ENCODE data around the gene LRRC71. TPM values are rescaled to one million over a fixed set of nuclear protein-coding genes. Genes with fewer than 3 reads are reported as not detected.

The LRRC71 gene
- total RNA-seq, 3 donors from 2014 or later, result not detected

- TF ChIP-seq CTCF (IDR thresholded peaks at IDR 0.05) (no peak), POLR2AphosphoS5 (IDR thresholded peaks at IDR 0.05) (no peak), POLR2A (IDR thresholded peaks at IDR 0.05) (no peak)
- Histone ChIP-seq H3K27me3 (no peaks in the 10 kb centered on the region), H3K4me1 (no peaks in the 10 kb centered on the region), H3K9me3 (no peaks in the 10 kb centered on the region), H3K4me3 (no peak overlapping the region), H3K36me3 (peaks cover 4% of the 10 kb centered on the region), H3K27ac (no peak overlapping the region)
- DNase-seq (ENCODE audit: low spot score in 2 of 2), result no peak
- intact Hi-C loops (cut with DNase I; ENCODE audit: low total_unique reads), result no loop called here
Measured at GRCh38 chr1:156969496-156969895, 49.1 kb downstream of the LRRC71 start.

GRCh38 chr1:156970017-156970416 lies 49.6 kb downstream of the LRRC71 start:
- Histone ChIP-seq H3K9me3 (no peaks in the 10 kb centered on the region), H3K27ac (no peak overlapping the region), H3K27me3 (no peaks in the 10 kb centered on the region), H3K4me1 (no peaks in the 10 kb centered on the region), H3K36me3 (peaks cover 4% of the 10 kb centered on the region), H3K4me3 (no peak overlapping the region)
- intact Hi-C loops (cut with DNase I; ENCODE audit: low total_unique reads), result no loop called here
- TF ChIP-seq POLR2AphosphoS5 (IDR thresholded peaks at IDR 0.05) (no peak), CTCF (IDR thresholded peaks at IDR 0.05) (no peak), POLR2A (IDR thresholded peaks at IDR 0.05) (no peak)
- no peak for DNase-seq (ENCODE audit: low spot score in 2 of 2)

GRCh38 chr1:156973417-156973816 lies 53.0 kb downstream of the LRRC71 start:
- TF ChIP-seq CTCF (IDR thresholded peaks at IDR 0.05), result no peak
- no peak for TF ChIP-seq POLR2A (IDR thresholded peaks at IDR 0.05)
- no peak for TF ChIP-seq POLR2AphosphoS5 (IDR thresholded peaks at IDR 0.05)
- H3K4me3 ChIP-seq, result no peak overlapping the region
- DNase-seq (ENCODE audit: low spot score in 2 of 2), result no peak
- no peaks in the 10 kb centered on the region for H3K36me3 ChIP-seq
- H3K27ac ChIP-seq, result no peak overlapping the region
- no peaks in the 10 kb centered on the region for H3K9me3 ChIP-seq
- no peaks in the 10 kb centered on the region for H3K27me3 ChIP-seq
- intact Hi-C loops (cut with DNase I; ENCODE audit: low total_unique reads), result no loop called here
- no peaks in the 10 kb centered on the region for H3K4me1 ChIP-seq

GRCh38 chr1:156975084-156975483 lies 54.7 kb downstream of the LRRC71 start:
- intact Hi-C loops (cut with DNase I; ENCODE audit: low total_unique reads), result no loop called here
- no peak for DNase-seq (ENCODE audit: low spot score in 2 of 2)
- H3K36me3 ChIP-seq, result no peaks in the 10 kb centered on the region

DNA sequence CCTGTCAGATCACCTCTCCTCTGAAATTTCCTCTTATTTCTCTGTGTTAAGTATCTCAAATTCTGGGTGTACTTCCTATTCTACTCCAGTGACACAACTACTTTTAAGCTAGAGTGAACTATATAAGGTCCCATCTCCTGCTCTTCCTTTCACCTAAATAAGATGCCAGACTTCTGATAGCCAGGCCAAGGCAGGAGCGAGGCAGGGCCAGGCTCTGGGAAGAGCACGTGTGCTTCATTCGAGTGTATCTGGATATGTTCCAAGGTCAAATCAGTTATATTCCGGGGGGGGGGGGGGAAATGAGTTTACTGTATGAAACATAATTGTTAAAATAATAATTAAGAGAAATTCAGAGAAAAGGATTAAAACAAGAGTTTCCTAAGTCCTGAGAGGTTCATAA lies 60.1 kb downstream of the LRRC71 start:
- H3K27ac ChIP-seq, result no peak overlapping the region
- no peaks in the 10 kb centered on the region for H3K27me3 ChIP-seq
- TF ChIP-seq CTCF (IDR thresholded peaks at IDR 0.05) (no peak), POLR2AphosphoS5 (IDR thresholded peaks at IDR 0.05) (no peak), POLR2A (IDR thresholded peaks at IDR 0.05) (no peak)
- no peaks in the 10 kb centered on the region for H3K36me3 ChIP-seq
- no peak overlapping the region for H3K4me3 ChIP-seq
- no peak for DNase-seq (ENCODE audit: low spot score in 2 of 2)
- no peaks in the 10 kb centered on the region for H3K9me3 ChIP-seq
- intact Hi-C loops (cut with DNase I; ENCODE audit: low total_unique reads), result no loop called here
- no peaks in the 10 kb centered on the region for H3K4me1 ChIP-seq

More at GRCh38 chr1:156975084-156975483, 54.7 kb downstream of the LRRC71 start:
- Histone ChIP-seq H3K4me3 (no peak overlapping the region), H3K27me3 (no peaks in the 10 kb centered on the region), H3K9me3 (no peaks in the 10 kb centered on the region), H3K4me1 (no peaks in the 10 kb centered on the region), H3K27ac (no peak overlapping the region)
- TF ChIP-seq POLR2AphosphoS5 (IDR thresholded peaks at IDR 0.05) (no peak), POLR2A (IDR thresholded peaks at IDR 0.05) (no peak), CTCF (IDR thresholded peaks at IDR 0.05) (no peak)

Other genes starting within 250 kb of the LRRC71 start
- 10 to 100 TPM in 2 of 3 donors, 1 to 10 TPM in 1; 9.9 to 28.5 (median 14.9) TPM for gene NES, start 243.2 kb upstream of the LRRC71 start, total RNA-seq
- 10 to 100 TPM in 2 of 3 donors, 1 to 10 TPM in 1; 4.2 to 61.6 (median 28.2) TPM for gene CRABP2, start 215.0 kb upstream of the LRRC71 start, total RNA-seq
- 10 to 100 TPM; 15.5 to 41.3 (median 30.2) TPM for gene METTL25B, start 192.2 kb upstream of the LRRC71 start, total RNA-seq
- gene ISG20L2, start 191.9 kb upstream of the LRRC71 start, total RNA-seq, result 10 to 100 TPM; 13.6 to 25.2 (median 21.0) TPM
- 10 to 100 TPM; 36.6 to 63.9 (median 63.8) TPM for gene MRPL24, start 179.5 kb upstream of the LRRC71 start, total RNA-seq
- 100 to 1,000 TPM; 133 to 178 (median 173) TPM for gene HDGF, start 169.0 kb upstream of the LRRC71 start, total RNA-seq
- 10 to 100 TPM; 21.6 to 35.9 (median 24.9) TPM for gene PRCC, start 153.1 kb upstream of the LRRC71 start, total RNA-seq
- gene SH2D2A, start 103.8 kb upstream of the LRRC71 start, total RNA-seq, result 1 to 10 TPM in 2 of 3 donors, not detected in 1; 4.6 to 5.4 TPM
- under 1 TPM in 2 of 3 donors, not detected in 1; 0.15 to 0.33 TPM for gene INSRR, start 61.5 kb upstream of the LRRC71 start, total RNA-seq
- gene NTRK1, start 59.8 kb upstream of the LRRC71 start, total RNA-seq, result 1 to 10 TPM in 1 of 3 donors, under 1 TPM in 2; 0.16 to 4.9 (median 0.73) TPM
- gene PEAR1, start 26.9 kb upstream of the LRRC71 start, total RNA-seq, result 10 to 100 TPM in 1 of 3 donors, 1 to 10 TPM in 2; 4.0 to 15.1 (median 6.2) TPM
- gene ARHGEF11, start 125.1 kb downstream of the LRRC71 start, total RNA-seq, result 10 to 100 TPM; 31.1 to 50.4 (median 33.1) TPM
- not detected for gene ETV3L, start 179.2 kb downstream of the LRRC71 start, total RNA-seq
- 10 to 100 TPM; 20.0 to 28.0 (median 22.0) TPM for gene ETV3, start 217.8 kb downstream of the LRRC71 start, total RNA-seq

Measured in breast epithelium (tissue), 4 donors.